ENCODE results near the gene NKAPL.

Gene NKAPL

GRCh38 chr6:28245206-28245941 lies 13.7 kb upstream of the NKAPL start:
- no peak for DNase-seq (ENCODE audit: low read depth in 2 of 2)

- no peak for DNase-seq (ENCODE audit: low read depth in 2 of 2)
Observed at GRCh38 chr6:28248916-28249315, 10.2 kb upstream of the NKAPL start.

- no peak for DNase-seq (ENCODE audit: low read depth in 2 of 2)
Observed at GRCh38 chr6:28250747-28251146, 8.3 kb upstream of the NKAPL start.

GRCh38 chr6:28251661-28252008 lies 7.5 kb upstream of the NKAPL start:
- DNase-seq (ENCODE audit: low read depth in 2 of 2): peak in 1 of 2 experiments; percentile 12

- DNase-seq (ENCODE audit: low read depth in 2 of 2): peak; percentile 56 to 72
Observed at GRCh38 chr6:28252009-28252975, 6.8 kb upstream of the NKAPL start, which contains the start of gene ZKSCAN4. Gene ZKSCAN4, minus strand, starts transcription at chr6:28252269. Its CDS starts 289 bp downstream, at chr6:28251980.

- DNase-seq (ENCODE audit: low read depth in 2 of 2): no peak
Observed at GRCh38 chr6:28254121-28254519, 5.0 kb upstream of the NKAPL start.

- no peak for DNase-seq (ENCODE audit: low read depth in 2 of 2)
Observed at GRCh38 chr6:28257042-28257441, 2.1 kb upstream of the NKAPL start.

GRCh38 chr6:28263922-28264321 lies 4.8 kb downstream of the NKAPL start:
- DNase-seq (ENCODE audit: low read depth in 2 of 2): no peak

- no peak for DNase-seq (ENCODE audit: low read depth in 2 of 2)
Observed at GRCh38 chr6:28264834-28265401, 5.8 kb downstream of the NKAPL start.

GRCh38 chr6:28266563-28266961 lies 7.5 kb downstream of the NKAPL start:
- DNase-seq (ENCODE audit: low read depth in 2 of 2): no peak

- peak; percentile 66 to 77 for DNase-seq (ENCODE audit: low read depth in 2 of 2)
Observed at GRCh38 chr6:28266962-28267694, 8.0 kb downstream of the NKAPL start, which contains the start of gene ZSCAN26. Gene ZSCAN26, plus strand, starts transcription at chr6:28267143. Its CDS starts 4,777 bp downstream, at chr6:28271920.

- no peak for DNase-seq (ENCODE audit: low read depth in 2 of 2)
Observed at GRCh38 chr6:28267695-28268059, 8.6 kb downstream of the NKAPL start.

- no peak for DNase-seq (ENCODE audit: low read depth in 2 of 2)
Observed at GRCh38 chr6:28269492-28269891, 10.4 kb downstream of the NKAPL start.

GRCh38 chr6:28274888-28275287 lies 15.8 kb downstream of the NKAPL start:
- no peak for DNase-seq (ENCODE audit: low read depth in 2 of 2)

GRCh38 chr6:28277746-28278145 lies 18.6 kb downstream of the NKAPL start:
- no peak for DNase-seq (ENCODE audit: low read depth in 2 of 2)

- no peak for DNase-seq (ENCODE audit: low read depth in 2 of 2)
Observed at GRCh38 chr6:28280595-28281287, 21.6 kb downstream of the NKAPL start.

- peak; percentile 38 to 60 for DNase-seq (ENCODE audit: low read depth in 2 of 2)
Observed at GRCh38 chr6:28281288-28282064, 22.4 kb downstream of the NKAPL start, which contains the start of gene PGBD1. Gene PGBD1, plus strand, starts transcription at chr6:28281572. Its CDS starts 2,242 bp downstream, at chr6:28283814.

GRCh38 chr6:28282926-28283325 lies 23.8 kb downstream of the NKAPL start:
- DNase-seq (ENCODE audit: low read depth in 2 of 2): no peak

GRCh38 chr6:28291573-28291972 lies 32.5 kb downstream of the NKAPL start:
- DNase-seq (ENCODE audit: low read depth in 2 of 2): no peak

GRCh38 chr6:28295326-28295725 lies 36.2 kb downstream of the NKAPL start:
- DNase-seq (ENCODE audit: low read depth in 2 of 2): no peak

Data from stimulated activated CD4-positive, alpha-beta T cell treated with anti-CD3 and anti-CD28 coated beads, Interleukin-12 subunit alpha, Interleukin-12 subunit beta, amount 100 ng/mL, for 24 hours (primary cell).